AG09309 (cell line): Measurements from ENCODE around the gene DDOST.

ENCODE experiments used
- DNase-seq: peaks from one replicate; pipeline ENCODE4 v3.0.0-alpha.2; 2010; ENCODE audit warnings: low read depth
- H3K4me3 ChIP-seq: 2 replicates; pipeline ENCODE4 v1.5.1; 2011; ENCODE audit warnings: mild to moderate bottlenecking, low read depth, low read length, moderate library complexity; ENCODE audit not compliant: control insufficient read depth
- TF ChIP-seq, protein P1 (sequence below): IDR thresholded peaks from 2 replicates; pipeline ENCODE4 v1.5.1; 2011; ENCODE audit warnings: mild to moderate bottlenecking, low read depth, low read length, inconsistent platforms; ENCODE audit not compliant: insufficient read depth, control insufficient read depth; ENCODE audit errors: missing control alignments

Gene DDOST

DNA sequence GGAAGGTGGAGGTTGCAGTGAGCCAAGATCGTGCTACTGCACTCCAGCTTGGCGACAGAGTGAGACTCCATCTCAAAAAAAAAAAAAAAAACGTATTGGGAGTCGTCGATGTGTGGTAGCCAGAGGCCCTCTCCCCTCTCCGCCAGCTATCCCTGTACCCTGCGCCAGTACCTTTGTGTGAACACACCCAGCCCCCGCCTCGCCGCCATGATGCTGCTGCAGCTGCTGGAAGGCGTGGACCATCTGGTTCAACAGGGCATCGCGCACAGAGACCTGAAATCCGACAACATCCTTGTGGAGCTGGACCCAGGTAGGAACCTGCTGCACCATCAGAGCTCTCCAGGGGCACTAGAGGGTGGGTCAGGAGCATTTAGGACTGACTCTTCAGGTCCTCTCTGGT is 15.8 kb downstream of the DDOST start:
- no peak for DNase-seq
- H3K4me3 ChIP-seq, result no peak overlapping the region
- TF ChIP-seq, protein P1, sequence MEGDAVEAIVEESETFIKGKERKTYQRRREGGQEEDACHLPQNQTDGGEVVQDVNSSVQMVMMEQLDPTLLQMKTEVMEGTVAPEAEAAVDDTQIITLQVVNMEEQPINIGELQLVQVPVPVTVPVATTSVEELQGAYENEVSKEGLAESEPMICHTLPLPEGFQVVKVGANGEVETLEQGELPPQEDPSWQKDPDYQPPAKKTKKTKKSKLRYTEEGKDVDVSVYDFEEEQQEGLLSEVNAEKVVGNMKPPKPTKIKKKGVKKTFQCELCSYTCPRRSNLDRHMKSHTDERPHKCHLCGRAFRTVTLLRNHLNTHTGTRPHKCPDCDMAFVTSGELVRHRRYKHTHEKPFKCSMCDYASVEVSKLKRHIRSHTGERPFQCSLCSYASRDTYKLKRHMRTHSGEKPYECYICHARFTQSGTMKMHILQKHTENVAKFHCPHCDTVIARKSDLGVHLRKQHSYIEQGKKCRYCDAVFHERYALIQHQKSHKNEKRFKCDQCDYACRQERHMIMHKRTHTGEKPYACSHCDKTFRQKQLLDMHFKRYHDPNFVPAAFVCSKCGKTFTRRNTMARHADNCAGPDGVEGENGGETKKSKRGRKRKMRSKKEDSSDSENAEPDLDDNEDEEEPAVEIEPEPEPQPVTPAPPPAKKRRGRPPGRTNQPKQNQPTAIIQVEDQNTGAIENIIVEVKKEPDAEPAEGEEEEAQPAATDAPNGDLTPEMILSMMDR, result no peak

DNA sequence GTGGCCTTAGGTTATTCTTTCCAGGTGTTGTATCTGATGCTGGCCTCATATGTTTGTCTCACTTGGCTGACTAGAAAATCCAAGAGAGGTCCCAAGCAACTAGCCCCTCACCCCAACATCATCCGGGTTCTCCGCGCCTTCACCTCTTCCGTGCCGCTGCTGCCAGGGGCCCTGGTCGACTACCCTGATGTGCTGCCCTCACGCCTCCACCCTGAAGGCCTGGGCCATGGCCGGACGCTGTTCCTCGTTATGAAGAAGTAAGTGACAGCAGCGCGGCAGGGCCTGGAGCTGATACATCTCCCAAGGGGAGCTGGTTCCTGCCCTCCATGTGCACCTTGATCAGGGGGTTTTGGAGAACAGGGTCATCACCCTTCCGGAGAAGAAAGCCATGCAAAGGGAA is 16.8 kb downstream of the DDOST start:
- no peak overlapping the region for H3K4me3 ChIP-seq
- no peak for DNase-seq
- TF ChIP-seq, protein P1, result no peak

DNA sequence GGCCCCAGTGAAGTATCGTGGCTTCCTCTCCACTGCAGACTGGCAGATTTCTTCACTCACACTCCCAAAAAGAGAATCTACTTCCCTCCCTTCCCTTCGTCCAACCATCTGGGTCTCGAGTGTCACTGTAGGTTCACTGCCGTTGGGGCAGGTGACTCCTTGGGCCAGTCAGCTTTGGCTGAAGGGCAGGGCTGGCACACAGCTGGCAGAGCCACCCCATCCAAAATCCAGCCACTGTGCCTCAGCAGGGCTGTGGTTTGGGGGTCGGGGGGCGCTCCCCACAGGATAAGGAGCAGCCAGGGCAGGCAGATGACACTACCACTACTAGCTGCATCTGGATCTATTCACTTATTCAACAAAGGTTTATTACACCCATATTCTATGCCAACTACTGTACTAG is 18.1 kb downstream of the DDOST start:
- H3K4me3 ChIP-seq, result no peak overlapping the region
- DNase-seq, result no peak
- TF ChIP-seq, protein P1, result no peak

DNA sequence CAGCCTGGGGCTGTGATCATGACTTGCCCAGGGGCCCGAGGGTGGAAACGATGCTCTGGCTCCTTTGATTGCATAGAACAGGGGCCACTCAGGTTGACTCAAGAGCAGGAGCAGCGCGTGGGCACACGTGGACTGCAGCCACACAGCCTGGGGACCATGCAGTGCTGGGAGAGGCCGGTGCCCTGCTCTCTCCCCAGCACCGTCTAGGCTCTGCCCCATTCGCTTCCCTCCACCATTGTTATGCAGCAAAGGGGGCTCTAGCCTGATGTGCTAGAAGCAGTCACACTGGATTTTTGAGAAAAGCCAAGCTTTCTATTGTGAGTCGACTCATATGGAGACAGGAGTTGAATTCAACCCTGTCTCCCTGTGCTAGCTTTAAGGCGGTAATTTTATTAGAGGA is 19.2 kb downstream of the DDOST start:
- TF ChIP-seq, protein P1, result no peak
- no peak overlapping the region for H3K4me3 ChIP-seq
- DNase-seq, result no peak

DNA sequence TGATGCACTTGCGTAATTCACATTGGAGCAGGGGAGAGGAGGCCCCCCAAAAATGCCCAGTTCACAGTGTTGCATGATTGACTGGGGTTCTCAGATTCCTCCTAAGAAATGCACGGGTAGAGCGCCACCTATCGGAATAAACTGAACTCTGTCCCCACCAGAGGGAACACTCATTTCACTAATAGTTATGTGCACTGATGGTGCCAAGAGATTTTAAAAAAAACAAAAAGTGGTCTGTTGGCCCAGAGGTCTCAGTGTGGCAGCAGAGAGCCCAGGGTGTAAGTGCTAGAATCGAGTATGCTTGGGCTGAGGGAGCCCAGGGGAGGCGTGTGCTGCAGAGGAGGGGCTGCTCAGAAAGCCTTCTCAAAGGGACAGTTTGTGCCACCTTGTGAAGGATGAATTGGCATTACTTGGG is 21.0 kb downstream of the DDOST start:
- DNase-seq, result no peak
- H3K4me3 ChIP-seq, result no peak overlapping the region
- TF ChIP-seq, protein P1, result peak; percentile 83

DNA sequence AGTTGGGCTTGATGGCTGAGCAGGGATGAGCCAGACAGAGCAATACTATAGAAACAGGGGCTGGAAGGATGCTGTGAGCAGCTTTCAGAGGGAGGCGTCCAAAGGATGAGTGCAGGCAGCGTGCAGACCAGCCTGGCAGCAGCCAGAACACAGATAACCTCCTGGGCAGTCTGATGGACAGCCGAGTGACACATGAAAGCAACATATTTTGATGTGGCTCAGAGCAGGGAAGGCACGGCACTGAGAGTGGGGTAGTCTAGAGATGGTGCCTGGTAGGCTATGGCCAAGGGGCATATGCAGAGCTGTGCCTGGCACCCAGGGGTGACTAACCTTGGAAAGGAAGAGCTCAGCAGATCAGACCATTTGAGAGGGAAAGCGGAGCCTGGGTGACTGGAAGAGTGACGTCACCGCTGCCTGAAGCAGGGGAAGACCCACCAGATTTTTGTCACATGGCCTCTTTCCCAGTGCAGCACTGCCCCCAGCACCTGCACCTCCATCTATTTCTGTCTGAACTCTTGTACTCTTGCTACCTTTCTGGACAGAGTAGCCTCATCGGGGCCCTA is 24.3 kb downstream of the DDOST start:
- DNase-seq, result no peak
- H3K4me3 ChIP-seq, result no peak overlapping the region
- TF ChIP-seq, protein P1, result no peak
